ENCODE results near the gene CELSR1. TPM values are rescaled to one million over a fixed set of nuclear protein-coding genes. Genes with fewer than 3 reads are reported as not detected.

The CELSR1 gene
- total and polyA plus RNA-seq, 2 of the 13 experiments (the other 11 are each of a cell fraction or from before 2014, with no cell fraction given), result 0.78 to 1.8 TPM

- TF ChIP-seq ZNF747 (CRISPR knock-in tag; IDR thresholded peaks at IDR 0.05; ENCODE audit: borderline replicate concordance) (no peak), ZNF7 (CRISPR knock-in tag; IDR thresholded peaks at IDR 0.05) (no peak)
Observed at GRCh38 chr22:46408568-46409506, 128.6 kb downstream of the CELSR1 start (continued).

- no peak for TF ChIP-seq ZNF713 (CRISPR knock-in tag; IDR thresholded peaks at IDR 0.05)
- TF ChIP-seq RFX1 (IDR thresholded peaks at IDR 0.05), result no peak
- TF ChIP-seq ZNF431 (CRISPR knock-in tag; IDR thresholded peaks at IDR 0.05; ENCODE audit: borderline replicate concordance, low read depth), result no peak
- no peak for TF ChIP-seq FOXK1 (CRISPR knock-in tag; IDR thresholded peaks at IDR 0.05; ENCODE audit: borderline replicate concordance, low read depth)
- TF ChIP-seq MXD4 (CRISPR knock-in tag; IDR thresholded peaks at IDR 0.05), result no peak
- peaks cover 7% of the 10 kb centered on the region; the same call in 1 of the 2 replicates for H3K4me1 ChIP-seq (ENCODE audit: insufficient read depth, low read length)
- POLR2A ChIA-PET, result no interaction called here
- H3K27me3 ChIP-seq (ENCODE audit: control insufficient read depth in 1 of 2, insufficient read depth in 2 of 2, low read length in 2 of 2), result peaks cover 1 to 3% of the 10 kb centered on the region in 2 experiments; a peak in 2 of 5 replicates
- 71% methylated on average over 16 of the region's 16 CpGs for WGBS (ENCODE audit: low lambda C conversion rate)
- no peaks in the 10 kb centered on the region for H3K36me3 ChIP-seq (replicated peaks in 1 of 2; ENCODE audit: control insufficient read depth in 1 of 2, insufficient read depth in 2 of 2, low read length in 2 of 2)
- H3K27ac ChIP-seq (ENCODE audit: extremely low read length, insufficient read depth, low read length), result no peak overlapping the region
- H3K79me2 ChIP-seq (ENCODE audit: insufficient read depth, low read length), result no peaks in the 10 kb centered on the region
- no peak overlapping the region for H3K9ac ChIP-seq (ENCODE audit: insufficient read depth, low read depth, low read length)
- intact Hi-C loops (cut with micrococcal nuclease; ENCODE audit: unreplicated experiment) (no loop called here), in situ Hi-C loops (cut with HindIII; ENCODE audit: extremely low pct_ligation_motif_present, low pct_unique_long_range_greater_than_20kb) (no loop called here)
- no peak overlapping the region for H3K4me2 ChIP-seq (ENCODE audit: low read depth, low read length)
- no TSS peak for BruUV-seq (replicated peaks)
- H2AFZ ChIP-seq (ENCODE audit: low read length), result no peak overlapping the region
- H3K4me3 ChIP-seq (replicated peaks in 1 of 3; ENCODE audit: insufficient read depth in 1 of 3, low read depth in 2 of 3, low read length in 3 of 3), result no peak overlapping the region
- no peaks in the 10 kb centered on the region for H3K9me3 ChIP-seq (ENCODE audit: low read length)
- no peaks in the 10 kb centered on the region for H4K20me1 ChIP-seq (ENCODE audit: insufficient read depth, low read length)
- DNase-seq (ENCODE audit: low spot score), result no peak
- no peak for FAIRE-seq
- CTCF ChIA-PET (ENCODE audit: low intra/inter-chr PET ratio, low total read pairs), result no interaction called here
- ATAC-seq, result no peak
Observed at GRCh38 chr22:46407748-46408147, 129.7 kb downstream of the CELSR1 start.
